ENCODE results near the gene CTNNA3.

GRCh38 chr10:66218289-66218688, 1477.7 kb downstream of the CTNNA3 start:
- TF ChIP-seq POLR2A (IDR thresholded peaks at IDR 0.05) (no peak), CTCF (IDR thresholded peaks at IDR 0.05 in 4 of 5, conservative IDR thresholded peaks at IDR 0.05 in 1 of 5) (no peak)
